ENCODE data around the gene SCN9A. TPM values are rescaled to one million over a fixed set of nuclear protein-coding genes. Genes with fewer than 3 reads are reported as not detected.
A peak's percentile ranks its signal among the peaks of the same experiment; 100 is the strongest.

Gene SCN9A
- total RNA-seq, 4 donors from 2014 or later = 3.1 to 7.7 (median 6.2) TPM

DNA sequence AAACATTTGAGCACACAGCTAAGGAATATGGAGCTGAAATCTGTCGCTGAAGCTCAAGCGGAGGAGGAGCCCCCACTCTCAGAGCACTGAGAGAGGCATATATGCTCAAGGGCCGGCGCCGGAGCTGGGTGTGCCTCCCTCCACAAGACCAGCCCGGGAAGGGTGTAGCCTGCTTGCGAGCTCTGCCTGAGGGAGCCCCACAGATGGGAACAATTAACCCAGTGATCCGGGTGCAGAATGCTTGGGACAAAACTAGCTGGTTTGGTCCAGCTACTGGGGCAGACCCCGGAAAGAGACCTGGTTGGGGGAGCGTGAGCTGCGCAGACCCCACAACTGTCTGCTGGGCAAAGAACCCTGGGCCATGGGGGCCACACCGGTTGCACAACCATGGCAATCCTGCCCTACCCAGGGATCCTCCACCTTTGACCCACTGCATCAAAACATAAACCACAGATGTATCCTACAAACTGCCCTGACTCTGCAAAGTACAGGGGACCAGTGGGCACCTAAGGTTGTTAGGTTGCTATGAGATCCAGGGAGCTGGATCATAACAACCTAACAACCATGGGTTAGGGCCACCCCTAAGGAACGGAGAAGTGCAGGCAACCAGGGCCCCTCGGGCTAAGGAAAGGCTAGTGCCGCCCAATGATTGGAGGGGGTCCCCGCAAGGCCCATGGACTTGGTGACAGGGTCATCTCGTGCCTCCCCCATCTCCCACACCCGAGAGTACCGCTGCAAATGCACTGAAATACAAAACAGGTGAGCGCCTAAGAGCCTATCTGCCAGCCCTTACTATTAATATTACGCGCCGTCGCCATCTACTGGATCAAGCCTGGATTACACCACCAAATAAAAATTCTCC, 194.6 kb downstream of the SCN9A start:
- Histone ChIP-seq H3K4me1 (no peaks in the 10 kb centered on the region), H3K36me3 (no peaks in the 10 kb centered on the region), H3K9me3 (no peaks in the 10 kb centered on the region), H3K27me3 (peaks cover 10% of the 10 kb centered on the region), H3K4me3 (no peak overlapping the region), H3K27ac (no peak overlapping the region)
- 53 to 90% methylated on average over 2 to 5 of the region's 24 CpGs for WGBS, 2 donors (ENCODE audit: low coverage in 1 of 2)
- ATAC-seq = no peak
- TF ChIP-seq POLR2AphosphoS5 (IDR thresholded peaks at IDR 0.05) = no peak
- TF ChIP-seq, protein P1, sequence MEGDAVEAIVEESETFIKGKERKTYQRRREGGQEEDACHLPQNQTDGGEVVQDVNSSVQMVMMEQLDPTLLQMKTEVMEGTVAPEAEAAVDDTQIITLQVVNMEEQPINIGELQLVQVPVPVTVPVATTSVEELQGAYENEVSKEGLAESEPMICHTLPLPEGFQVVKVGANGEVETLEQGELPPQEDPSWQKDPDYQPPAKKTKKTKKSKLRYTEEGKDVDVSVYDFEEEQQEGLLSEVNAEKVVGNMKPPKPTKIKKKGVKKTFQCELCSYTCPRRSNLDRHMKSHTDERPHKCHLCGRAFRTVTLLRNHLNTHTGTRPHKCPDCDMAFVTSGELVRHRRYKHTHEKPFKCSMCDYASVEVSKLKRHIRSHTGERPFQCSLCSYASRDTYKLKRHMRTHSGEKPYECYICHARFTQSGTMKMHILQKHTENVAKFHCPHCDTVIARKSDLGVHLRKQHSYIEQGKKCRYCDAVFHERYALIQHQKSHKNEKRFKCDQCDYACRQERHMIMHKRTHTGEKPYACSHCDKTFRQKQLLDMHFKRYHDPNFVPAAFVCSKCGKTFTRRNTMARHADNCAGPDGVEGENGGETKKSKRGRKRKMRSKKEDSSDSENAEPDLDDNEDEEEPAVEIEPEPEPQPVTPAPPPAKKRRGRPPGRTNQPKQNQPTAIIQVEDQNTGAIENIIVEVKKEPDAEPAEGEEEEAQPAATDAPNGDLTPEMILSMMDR (IDR thresholded peaks at IDR 0.05) = peak in 1 of 4 experiments; percentile 58

DNA sequence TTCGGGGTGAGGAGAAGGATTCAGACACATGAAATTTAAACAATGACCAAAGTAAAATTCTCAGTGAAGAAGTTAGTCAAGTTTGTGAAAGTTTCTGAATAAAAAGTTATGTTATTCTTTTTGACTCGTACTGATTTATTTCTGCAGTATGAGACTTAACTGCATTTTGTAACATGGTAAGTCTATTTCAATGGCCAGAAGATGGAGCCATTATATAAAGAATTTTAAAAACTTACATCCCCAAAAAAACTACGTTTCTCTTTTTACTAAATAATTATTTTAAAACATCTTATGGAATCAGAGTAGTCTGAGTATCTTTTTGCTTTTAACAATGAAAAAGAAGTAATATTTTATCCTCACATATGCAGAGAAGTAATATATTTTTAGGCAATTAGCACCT, 196.5 kb downstream of the SCN9A start:
- H3K27me3 ChIP-seq = peaks cover 10% of the 10 kb centered on the region
- no peaks in the 10 kb centered on the region for H3K36me3 ChIP-seq
- no peak for TF ChIP-seq POLR2A (IDR thresholded peaks at IDR 0.05)
- TF ChIP-seq POLR2AphosphoS5 (IDR thresholded peaks at IDR 0.05) = no peak
- TF ChIP-seq, protein P1 (IDR thresholded peaks at IDR 0.05) = no peak
- TF ChIP-seq EP300 (IDR thresholded peaks at IDR 0.05) = no peak
- ATAC-seq = no peak
- H3K4me3 ChIP-seq = no peak overlapping the region
- WGBS, 2 donors (ENCODE audit: low coverage in 1 of 2) = 23 to 24% methylated on average over 3 of the region's 3 CpGs
- no peaks in the 10 kb centered on the region for H3K4me1 ChIP-seq
- H3K9me3 ChIP-seq = no peaks in the 10 kb centered on the region
- H3K27ac ChIP-seq = no peak overlapping the region

DNA sequence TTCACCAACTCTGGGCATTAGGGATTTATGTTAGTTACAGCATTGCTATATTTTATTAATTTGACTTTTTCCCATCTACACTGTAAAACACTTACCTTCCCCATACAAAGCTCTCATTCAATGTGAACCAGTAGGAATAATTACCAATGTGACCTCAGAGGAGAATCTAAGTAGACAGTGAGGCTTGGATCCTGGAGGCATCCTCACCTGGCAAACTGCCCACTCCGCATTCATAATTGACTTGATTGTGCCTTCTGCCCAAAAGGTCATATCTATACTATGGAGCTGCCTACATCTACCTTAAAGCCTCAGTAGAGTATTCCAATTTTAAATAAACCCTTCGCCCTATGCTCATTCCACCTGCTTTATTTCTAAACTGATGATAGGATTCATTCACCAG, 202.5 kb downstream of the SCN9A start:
- WGBS, 2 donors (ENCODE audit: low coverage in 1 of 2) = 71 to 75% methylated on average over 2 of the region's 2 CpGs
- no peaks in the 10 kb centered on the region for H3K9me3 ChIP-seq
- H3K27me3 ChIP-seq = no peaks in the 10 kb centered on the region
- H3K4me3 ChIP-seq = no peak overlapping the region
- TF ChIP-seq POLR2A (IDR thresholded peaks at IDR 0.05) = no peak
- H3K4me1 ChIP-seq = no peaks in the 10 kb centered on the region
- no peak for ATAC-seq
- H3K27ac ChIP-seq = no peak overlapping the region
- no peaks in the 10 kb centered on the region for H3K36me3 ChIP-seq

DNA sequence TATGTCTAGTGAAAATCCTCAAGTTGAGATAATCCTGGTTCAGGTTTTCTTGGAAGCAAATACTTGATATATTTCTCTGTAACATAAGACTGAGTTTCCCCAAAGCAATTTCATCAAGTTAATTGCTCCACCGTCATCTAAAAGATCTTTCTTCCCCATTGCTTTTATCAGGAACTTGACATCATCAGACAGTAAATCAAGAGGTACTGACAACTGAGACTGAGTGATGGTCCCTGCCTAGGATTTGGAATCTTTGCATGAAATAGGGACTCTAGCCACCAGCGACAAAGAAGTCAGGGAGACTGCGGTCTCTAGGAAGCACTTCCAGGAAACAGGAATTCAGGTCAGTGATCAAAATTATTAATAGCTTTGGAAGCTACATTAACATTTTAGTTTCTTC, 204.5 kb downstream of the SCN9A start:
- Histone ChIP-seq H3K4me3 (no peak overlapping the region), H3K27me3 (no peaks in the 10 kb centered on the region), H3K4me1 (no peaks in the 10 kb centered on the region), H3K36me3 (no peaks in the 10 kb centered on the region), H3K27ac (no peak overlapping the region), H3K9me3 (no peaks in the 10 kb centered on the region)
- TF ChIP-seq, protein P1 (IDR thresholded peaks at IDR 0.05) = no peak
- no peak for TF ChIP-seq POLR2A (IDR thresholded peaks at IDR 0.05)
- no peak for TF ChIP-seq POLR2AphosphoS5 (IDR thresholded peaks at IDR 0.05)
- no peak for TF ChIP-seq EP300 (IDR thresholded peaks at IDR 0.05)
- WGBS, 2 donors (ENCODE audit: low coverage in 1 of 2) = 25 to 100% methylated on average over 1 to 3 of the region's 3 CpGs
- no peak for ATAC-seq

DNA sequence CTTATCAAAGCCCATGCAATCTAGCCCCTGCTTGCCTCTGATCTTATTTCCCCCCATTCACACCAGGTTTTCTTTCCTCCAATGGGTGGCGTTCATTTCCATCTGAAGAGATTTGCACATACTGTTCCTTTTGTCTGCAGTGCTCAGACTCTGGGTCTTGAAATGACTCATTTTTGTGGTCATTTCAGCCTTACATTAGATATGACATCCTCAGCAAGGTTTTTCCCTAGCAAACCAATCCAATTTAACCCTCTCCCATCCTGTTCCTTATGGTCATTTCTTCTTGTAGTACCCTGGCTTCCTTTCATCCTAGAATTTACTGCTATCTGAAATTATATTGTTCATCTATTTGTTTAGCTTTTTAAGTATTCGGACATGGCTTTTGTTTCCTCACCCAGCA, 205.4 kb downstream of the SCN9A start:
- TF ChIP-seq POLR2AphosphoS5 (IDR thresholded peaks at IDR 0.05) (no peak), EP300 (IDR thresholded peaks at IDR 0.05) (no peak), POLR2A (IDR thresholded peaks at IDR 0.05) (no peak)
- TF ChIP-seq, protein P1 (IDR thresholded peaks at IDR 0.05) = no peak
- no peak for ATAC-seq
- WGBS, 2 donors (ENCODE audit: low coverage in 1 of 2) = 81 to 100% methylated on average over 2 of the region's 2 CpGs
- no peak overlapping the region for H3K27ac ChIP-seq
- no peaks in the 10 kb centered on the region for H3K36me3 ChIP-seq
- H3K4me3 ChIP-seq = no peak overlapping the region
- H3K4me1 ChIP-seq = no peaks in the 10 kb centered on the region
- H3K27me3 ChIP-seq = no peaks in the 10 kb centered on the region
- no peaks in the 10 kb centered on the region for H3K9me3 ChIP-seq
